GM23338 (cell line): ENCODE results near the gene CAP1. TPM values are rescaled to one million over a fixed set of nuclear protein-coding genes. Genes with fewer than 3 reads are reported as not detected.

Experiments
- ATAC-seq: fragments of 200-7000 bp; cut with Tn5 transposase; 3 replicates; pipeline ENCODE4 v1.9.1; 2020
- DNase-seq: peaks from one replicate; pipeline ENCODE4 v3.0.0-alpha.2; 2015; ENCODE audit warnings: low spot score
- H2AFZ ChIP-seq: fragments of 200-600 bp; sonication (generic); 2 replicates; pipeline ENCODE4 v1.8.0; 2016; ENCODE audit warnings: antibody characterized with exemption, mild to moderate bottlenecking, moderate library complexity
- H3F3A ChIP-seq: fragments of 200-600 bp; sonication (generic); replicated peaks from 2 replicates; pipeline ENCODE4 v1.8.0; 2017; ENCODE audit warnings: antibody characterized with exemption, mixed run types, low read depth
- H3K27ac ChIP-seq: fragments of 200-600 bp; sonication (generic); 2 replicates; pipeline ENCODE4 v1.6.1; 2016; ENCODE audit warnings: low read depth
- H3K27me3 ChIP-seq: fragments of 200-600 bp; sonication (generic); 2 replicates; pipeline ENCODE4 v1.8.0; 2016; ENCODE audit warnings: mild to moderate bottlenecking, mixed run types, moderate library complexity; ENCODE audit not compliant: insufficient read depth
- H3K36me3 ChIP-seq: fragments of 200-600 bp; sonication (generic); 2 replicates; pipeline ENCODE4 v1.8.0; 2016; ENCODE audit warnings: mild to moderate bottlenecking; ENCODE audit not compliant: insufficient read depth
- H3K4me1 ChIP-seq: fragments of 200-600 bp; sonication (generic); 2 replicates; pipeline ENCODE4 v1.8.0; 2016; ENCODE audit warnings: mild to moderate bottlenecking, moderate library complexity; ENCODE audit not compliant: insufficient read depth
- H3K4me2 ChIP-seq: fragments of 200-600 bp; sonication (generic); 2 replicates; pipeline ENCODE4 v1.7.1; 2017; ENCODE audit warnings: mixed run types
- H3K4me3 ChIP-seq: fragments of 200-600 bp; sonication (generic); 2 replicates; pipeline ENCODE4 v1.6.1; 2016; ENCODE audit warnings: mixed run types
- H3K79me2 ChIP-seq: fragments of 200-600 bp; sonication (generic); replicated peaks from 2 replicates; pipeline ENCODE4 v1.8.0; 2017; ENCODE audit warnings: mild to moderate bottlenecking; ENCODE audit not compliant: insufficient read depth
- H3K9me2 ChIP-seq: fragments of 200-600 bp; sonication (generic); 2 replicates; pipeline ENCODE4 v1.8.0; 2017; ENCODE audit not compliant: insufficient read depth
- H4K20me1 ChIP-seq: fragments of 200-600 bp; sonication (generic); replicated peaks from 2 replicates; pipeline ENCODE4 v1.8.0; 2017; ENCODE audit warnings: mild to moderate bottlenecking; ENCODE audit not compliant: insufficient read depth
- H3K27ac Mint-ChIP-seq: 2 replicates; pipeline ENCODE4 v1.8.0; 2020; ENCODE audit warnings: inconsistent platforms, mild to moderate bottlenecking, moderate library complexity, mixed read lengths
- H3K27me3 Mint-ChIP-seq: 3 replicates; pipeline ENCODE4 v1.8.0; 2022; ENCODE audit warnings: low read depth, mild to moderate bottlenecking, moderate library complexity, mixed read lengths, inconsistent platforms; ENCODE audit not compliant: insufficient read depth, poor library complexity
- H3K36me3 Mint-ChIP-seq: 3 replicates; pipeline ENCODE4 v1.8.0; 2021; ENCODE audit warnings: low read depth, mild to moderate bottlenecking, inconsistent platforms, moderate library complexity, mixed read lengths
- H3K4me1 Mint-ChIP-seq: 3 replicates; pipeline ENCODE4 v1.8.0; 2020; ENCODE audit warnings: mild to moderate bottlenecking, inconsistent platforms, mixed read lengths
- H3K4me3 Mint-ChIP-seq: 3 replicates; pipeline ENCODE4 v1.8.0; 2021; ENCODE audit warnings: moderate library complexity, mild to moderate bottlenecking, inconsistent platforms, mixed read lengths
- H3K9me3 Mint-ChIP-seq: 3 replicates; pipeline ENCODE4 v1.8.0; 2020; ENCODE audit warnings: moderate library complexity, mild to moderate bottlenecking, inconsistent platforms, mixed read lengths
- CREB1 ChIP-seq: fragments of 250-450 bp; sonication (Bioruptor Pico); IDR thresholded peaks from 2 replicates; pipeline ENCODE4 v1.5.0; 2020; ENCODE audit warnings: low read depth, mild to moderate bottlenecking, moderate library complexity
- CTCF ChIP-seq, 2 experiments: fragments of 200-600 bp in 1 of 2; sonication (generic) in 1 of 2; conservative IDR thresholded peaks; 2 replicates each; pipeline versions ENCODE4 v1.5.1 to v1.6.1; 2016 to 2017; ENCODE audit warnings: antibody characterized with exemption in 2 of 2, low read depth in 2 of 2, mild to moderate bottlenecking in 2 of 2, moderate library complexity in 1 of 2
- REST ChIP-seq: IDR thresholded peaks from one replicate; pipeline ENCODE4 v1.6.1; 2018; ENCODE audit warnings: antibody characterized with exemption; ENCODE audit not compliant: unreplicated experiment
- polyA plus RNA-seq: library from polyadenylated mRNA; unstranded; fragments of >200 nt; fragmentation: Nextera tagmentation; extraction: Ambion mirVana; gene quantifications from 2 replicates; pipeline ENCODE4 v1.2.1, GENCODE V29; 2016
- total RNA-seq: library from RNA; depleted of rRNA; stranded (reverse); fragments of >200 nt; shearing (Covaris generic); gene quantifications from 2 replicates; pipeline ENCODE4 v1.2.3, GENCODE V29; 2014
- TF ChIP-seq, protein P1 (sequence below): fragments of 250-450 bp; sonication (Bioruptor Pico); IDR thresholded peaks from 2 replicates; pipeline ENCODE4 v1.5.0; 2020; ENCODE audit warnings: mild to moderate bottlenecking, moderate library complexity

Gene CAP1
- total and polyA plus RNA-seq, 2 experiments from 2014 or later, result 133 to 254 TPM

- no peak for TF ChIP-seq REST
- TF ChIP-seq, protein P1, sequence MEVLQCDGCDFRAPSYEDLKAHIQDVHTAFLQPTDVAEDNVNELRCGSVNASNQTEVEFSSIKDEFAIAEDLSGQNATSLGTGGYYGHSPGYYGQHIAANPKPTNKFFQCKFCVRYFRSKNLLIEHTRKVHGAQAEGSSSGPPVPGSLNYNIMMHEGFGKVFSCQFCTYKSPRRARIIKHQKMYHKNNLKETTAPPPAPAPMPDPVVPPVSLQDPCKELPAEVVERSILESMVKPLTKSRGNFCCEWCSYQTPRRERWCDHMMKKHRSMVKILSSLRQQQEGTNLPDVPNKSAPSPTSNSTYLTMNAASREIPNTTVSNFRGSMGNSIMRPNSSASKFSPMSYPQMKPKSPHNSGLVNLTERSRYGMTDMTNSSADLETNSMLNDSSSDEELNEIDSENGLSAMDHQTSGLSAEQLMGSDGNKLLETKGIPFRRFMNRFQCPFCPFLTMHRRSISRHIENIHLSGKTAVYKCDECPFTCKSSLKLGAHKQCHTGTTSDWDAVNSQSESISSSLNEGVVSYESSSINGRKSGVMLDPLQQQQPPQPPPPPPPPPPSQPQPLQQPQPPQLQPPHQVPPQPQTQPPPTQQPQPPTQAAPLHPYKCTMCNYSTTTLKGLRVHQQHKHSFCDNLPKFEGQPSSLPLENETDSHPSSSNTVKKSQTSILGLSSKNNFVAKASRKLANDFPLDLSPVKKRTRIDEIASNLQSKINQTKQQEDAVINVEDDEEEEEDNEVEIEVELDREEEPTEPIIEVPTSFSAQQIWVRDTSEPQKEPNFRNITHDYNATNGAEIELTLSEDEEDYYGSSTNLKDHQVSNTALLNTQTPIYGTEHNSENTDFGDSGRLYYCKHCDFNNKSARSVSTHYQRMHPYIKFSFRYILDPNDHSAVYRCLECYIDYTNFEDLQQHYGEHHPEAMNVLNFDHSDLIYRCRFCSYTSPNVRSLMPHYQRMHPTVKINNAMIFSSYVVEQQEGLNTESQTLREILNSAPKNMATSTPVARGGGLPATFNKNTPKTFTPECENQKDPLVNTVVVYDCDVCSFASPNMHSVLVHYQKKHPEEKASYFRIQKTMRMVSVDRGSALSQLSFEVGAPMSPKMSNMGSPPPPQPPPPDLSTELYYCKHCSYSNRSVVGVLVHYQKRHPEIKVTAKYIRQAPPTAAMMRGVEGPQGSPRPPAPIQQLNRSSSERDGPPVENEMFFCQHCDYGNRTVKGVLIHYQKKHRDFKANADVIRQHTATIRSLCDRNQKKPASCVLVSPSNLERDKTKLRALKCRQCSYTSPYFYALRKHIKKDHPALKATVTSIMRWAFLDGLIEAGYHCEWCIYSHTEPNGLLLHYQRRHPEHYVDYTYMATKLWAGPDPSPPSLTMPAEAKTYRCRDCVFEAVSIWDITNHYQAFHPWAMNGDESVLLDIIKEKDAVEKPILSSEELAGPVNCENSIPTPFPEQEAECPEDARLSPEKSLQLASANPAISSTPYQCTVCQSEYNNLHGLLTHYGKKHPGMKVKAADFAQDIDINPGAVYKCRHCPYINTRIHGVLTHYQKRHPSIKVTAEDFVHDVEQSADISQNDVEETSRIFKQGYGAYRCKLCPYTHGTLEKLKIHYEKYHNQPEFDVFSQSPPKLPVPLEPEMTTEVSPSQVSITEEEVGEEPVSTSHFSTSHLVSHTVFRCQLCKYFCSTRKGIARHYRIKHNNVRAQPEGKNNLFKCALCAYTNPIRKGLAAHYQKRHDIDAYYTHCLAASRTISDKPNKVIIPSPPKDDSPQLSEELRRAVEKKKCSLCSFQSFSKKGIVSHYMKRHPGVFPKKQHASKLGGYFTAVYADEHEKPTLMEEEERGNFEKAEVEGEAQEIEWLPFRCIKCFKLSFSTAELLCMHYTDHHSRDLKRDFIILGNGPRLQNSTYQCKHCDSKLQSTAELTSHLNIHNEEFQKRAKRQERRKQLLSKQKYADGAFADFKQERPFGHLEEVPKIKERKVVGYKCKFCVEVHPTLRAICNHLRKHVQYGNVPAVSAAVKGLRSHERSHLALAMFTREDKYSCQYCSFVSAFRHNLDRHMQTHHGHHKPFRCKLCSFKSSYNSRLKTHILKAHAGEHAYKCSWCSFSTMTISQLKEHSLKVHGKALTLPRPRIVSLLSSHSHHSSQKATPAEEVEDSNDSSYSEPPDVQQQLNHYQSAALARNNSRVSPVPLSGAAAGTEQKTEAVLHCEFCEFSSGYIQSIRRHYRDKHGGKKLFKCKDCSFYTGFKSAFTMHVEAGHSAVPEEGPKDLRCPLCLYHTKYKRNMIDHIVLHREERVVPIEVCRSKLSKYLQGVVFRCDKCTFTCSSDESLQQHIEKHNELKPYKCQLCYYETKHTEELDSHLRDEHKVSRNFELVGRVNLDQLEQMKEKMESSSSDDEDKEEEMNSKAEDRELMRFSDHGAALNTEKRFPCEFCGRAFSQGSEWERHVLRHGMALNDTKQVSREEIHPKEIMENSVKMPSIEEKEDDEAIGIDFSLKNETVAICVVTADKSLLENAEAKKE (CRISPR knock-in tag), result no peak
- TF ChIP-seq CREB1 (CRISPR knock-in tag), result no peak
These were observed 5.2 kb downstream of the CAP1 start (continued) for GRCh38 chr1:40045766-40046165.

GRCh38 chr1:40047276-40047675 is 6.7 kb downstream of the CAP1 start:
- no peaks in the 10 kb centered on the region; the same call in 2 of the 3 replicates for H3K9me3 Mint-ChIP-seq
- no peak overlapping the region for H3K4me3 ChIP-seq
- no peak overlapping the region for H3K4me2 ChIP-seq
- H3K27me3 Mint-ChIP-seq, result no peaks in the 10 kb centered on the region
- H3K4me3 Mint-ChIP-seq, result no peak overlapping the region
- H3F3A ChIP-seq, result no peaks in the 10 kb centered on the region
- H3K27ac Mint-ChIP-seq, result no peak overlapping the region
- peaks cover 22% of the 10 kb centered on the region for H3K36me3 Mint-ChIP-seq
- ATAC-seq (no peak), DNase-seq (no peak)
- no peak for TF ChIP-seq REST
- TF ChIP-seq CREB1 (CRISPR knock-in tag), result no peak
- TF ChIP-seq CTCF (conservative IDR thresholded peaks at IDR 0.05; ENCODE audit: low read depth in 2 of 2), result no peak
- no peaks in the 10 kb centered on the region for H3K27me3 ChIP-seq
- no peaks in the 10 kb centered on the region for H3K9me2 ChIP-seq
- H3K27ac ChIP-seq, result 0 out of 2 replicates have a peak overlapping the region, but pooled peaks have one; percentile 35
- H3K36me3 ChIP-seq, result peaks cover 5% of the 10 kb centered on the region; the same call in 1 of the 2 replicates
- no peaks in the 10 kb centered on the region for H3K4me1 ChIP-seq
- peaks cover 14% of the 10 kb centered on the region for H3K4me1 Mint-ChIP-seq
- no peak overlapping the region for H2AFZ ChIP-seq
- peaks cover 100% of the 10 kb centered on the region for H3K79me2 ChIP-seq
- H4K20me1 ChIP-seq, result peaks cover 64% of the 10 kb centered on the region
